ENCODE results near the gene CERS6.

DNA sequence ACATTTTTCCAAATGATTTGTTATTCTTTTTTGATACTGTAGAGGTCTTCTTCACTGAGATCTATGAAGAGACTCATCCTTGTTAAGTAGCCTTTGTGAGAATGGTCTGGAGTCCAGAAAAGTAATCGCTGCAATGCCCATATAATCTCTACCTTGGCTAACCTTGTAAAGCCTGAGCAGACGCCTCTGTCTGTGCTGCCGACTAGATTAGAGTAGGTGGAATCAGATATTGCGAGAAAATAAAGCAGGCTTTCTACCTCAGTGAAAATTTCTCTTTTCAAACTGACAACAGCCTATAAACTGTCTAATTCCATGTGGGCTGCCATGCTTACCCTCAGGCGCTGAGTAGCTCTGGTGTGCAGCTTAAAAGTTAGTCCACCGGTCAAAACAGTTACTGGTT is 17.5 kb upstream of the CERS6 start:
- TF ChIP-seq, protein P1, sequence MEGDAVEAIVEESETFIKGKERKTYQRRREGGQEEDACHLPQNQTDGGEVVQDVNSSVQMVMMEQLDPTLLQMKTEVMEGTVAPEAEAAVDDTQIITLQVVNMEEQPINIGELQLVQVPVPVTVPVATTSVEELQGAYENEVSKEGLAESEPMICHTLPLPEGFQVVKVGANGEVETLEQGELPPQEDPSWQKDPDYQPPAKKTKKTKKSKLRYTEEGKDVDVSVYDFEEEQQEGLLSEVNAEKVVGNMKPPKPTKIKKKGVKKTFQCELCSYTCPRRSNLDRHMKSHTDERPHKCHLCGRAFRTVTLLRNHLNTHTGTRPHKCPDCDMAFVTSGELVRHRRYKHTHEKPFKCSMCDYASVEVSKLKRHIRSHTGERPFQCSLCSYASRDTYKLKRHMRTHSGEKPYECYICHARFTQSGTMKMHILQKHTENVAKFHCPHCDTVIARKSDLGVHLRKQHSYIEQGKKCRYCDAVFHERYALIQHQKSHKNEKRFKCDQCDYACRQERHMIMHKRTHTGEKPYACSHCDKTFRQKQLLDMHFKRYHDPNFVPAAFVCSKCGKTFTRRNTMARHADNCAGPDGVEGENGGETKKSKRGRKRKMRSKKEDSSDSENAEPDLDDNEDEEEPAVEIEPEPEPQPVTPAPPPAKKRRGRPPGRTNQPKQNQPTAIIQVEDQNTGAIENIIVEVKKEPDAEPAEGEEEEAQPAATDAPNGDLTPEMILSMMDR (IDR thresholded peaks at IDR 0.05): no peak
- no peak for TF ChIP-seq POLR2A (IDR thresholded peaks at IDR 0.05)
